Measurements from ENCODE around the gene SIRPA.

SIRPA gene

GRCh38 chr20:1953621-1954020 is 58.4 kb downstream of the SIRPA start:
- DNase-seq = no peak

GRCh38 chr20:1955217-1955616 is 60.0 kb downstream of the SIRPA start:
- no peak for DNase-seq

DNA sequence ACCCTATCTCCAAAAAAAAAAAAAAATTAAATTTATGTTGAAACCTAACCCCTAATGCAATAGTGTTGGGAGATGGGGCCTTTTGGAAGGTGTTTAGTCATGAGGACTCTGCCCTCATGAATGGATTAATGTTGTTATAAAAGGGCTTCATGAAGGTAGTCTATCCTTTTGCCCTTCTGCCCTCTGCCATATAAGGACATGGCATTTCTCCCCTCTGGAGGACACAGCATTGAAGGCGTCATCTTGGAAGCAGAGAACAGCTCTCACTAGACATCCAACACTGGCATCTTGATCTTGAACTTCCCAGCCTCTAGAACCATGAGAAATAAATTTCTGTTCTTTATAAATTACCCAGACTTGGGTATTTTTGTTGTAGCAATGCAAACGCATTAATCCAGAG is 63.2 kb downstream of the SIRPA start:
- no peak for DNase-seq

GRCh38 chr20:1959156-1959555 is 63.9 kb downstream of the SIRPA start:
- no peak for DNase-seq

DNA sequence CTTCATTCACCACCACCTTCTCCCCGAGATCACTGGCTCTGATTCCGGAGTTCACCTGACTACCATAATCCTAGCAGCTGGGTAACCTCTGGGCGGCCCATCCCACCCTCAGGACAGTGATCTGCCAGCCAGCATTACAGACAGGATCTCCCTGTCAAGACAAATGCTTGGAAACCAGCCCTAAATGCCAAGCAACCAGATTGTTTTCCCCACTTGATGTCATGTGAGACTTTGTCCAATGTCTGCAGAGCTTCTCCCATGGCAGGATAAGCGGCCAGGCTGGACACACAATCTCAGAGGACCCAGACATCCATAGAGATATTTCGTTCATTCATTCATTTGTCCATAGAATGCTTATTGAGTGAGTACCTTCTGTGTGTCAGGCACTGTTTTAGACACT is 66.2 kb downstream of the SIRPA start:
- DNase-seq = no peak

DNA sequence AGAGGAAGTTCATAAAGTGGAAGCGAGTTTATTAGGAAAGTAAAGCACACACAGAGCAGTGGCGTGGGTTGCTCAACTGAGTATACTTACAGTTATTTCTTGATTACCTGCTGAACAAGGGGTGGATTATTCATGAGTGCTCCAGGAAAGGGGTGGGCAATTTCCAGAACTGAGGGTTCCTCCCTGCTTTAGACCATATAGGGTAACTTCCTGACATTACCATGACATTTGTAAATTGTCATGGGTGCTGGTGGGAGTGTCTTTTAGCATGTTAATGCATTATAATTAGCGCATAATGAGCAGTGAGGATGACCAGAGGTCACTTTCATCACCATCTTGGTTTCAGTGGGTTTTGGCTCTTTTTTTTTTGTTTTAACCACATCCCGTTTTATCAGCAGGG is 68.9 kb downstream of the SIRPA start:
- DNase-seq = no peak

- DNase-seq = no peak
These were observed 69.6 kb downstream of the SIRPA start for GRCh38 chr20:1964659-1965405.

DNA sequence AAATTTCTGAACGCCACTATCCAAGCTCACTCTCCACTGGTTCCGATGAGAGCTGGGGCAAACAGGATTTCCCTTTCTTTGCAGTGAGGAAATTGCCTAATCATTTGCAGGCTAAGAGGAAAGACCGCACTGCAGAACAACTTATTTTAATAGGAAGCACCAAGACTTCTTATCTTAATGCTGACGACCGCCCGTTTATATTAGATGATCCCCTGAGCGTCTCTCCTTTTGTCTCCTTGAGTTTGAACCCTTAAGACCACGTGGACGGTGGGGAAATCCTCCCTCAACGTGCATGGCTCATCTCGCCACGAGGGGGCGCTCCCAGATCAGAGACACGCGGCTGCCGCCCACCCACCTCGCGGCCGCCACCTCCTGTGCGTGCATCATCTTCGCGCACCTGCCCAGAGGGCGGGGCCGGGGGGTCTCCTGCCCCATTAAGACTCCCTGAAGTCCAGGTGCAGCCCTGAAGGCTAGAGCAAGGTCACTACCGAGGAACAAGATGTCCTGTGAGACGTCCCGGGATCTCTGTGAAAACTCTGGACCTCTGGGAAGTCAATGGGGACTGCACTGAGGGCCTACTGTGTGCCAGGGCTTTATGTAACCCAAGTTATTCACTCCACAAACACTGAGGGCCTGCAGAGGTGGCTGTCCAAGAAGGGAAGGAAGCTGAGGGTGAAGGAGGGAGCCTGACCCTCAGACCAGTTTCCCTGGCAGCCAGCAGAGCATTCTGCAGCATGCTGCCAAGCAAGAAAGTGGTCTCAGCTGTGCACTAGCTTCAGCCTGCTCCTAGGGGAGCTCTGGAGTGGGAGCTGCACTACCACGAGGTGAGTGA is 70.5 kb downstream of the SIRPA start:
- DNase-seq = peak; percentile 68

DNA sequence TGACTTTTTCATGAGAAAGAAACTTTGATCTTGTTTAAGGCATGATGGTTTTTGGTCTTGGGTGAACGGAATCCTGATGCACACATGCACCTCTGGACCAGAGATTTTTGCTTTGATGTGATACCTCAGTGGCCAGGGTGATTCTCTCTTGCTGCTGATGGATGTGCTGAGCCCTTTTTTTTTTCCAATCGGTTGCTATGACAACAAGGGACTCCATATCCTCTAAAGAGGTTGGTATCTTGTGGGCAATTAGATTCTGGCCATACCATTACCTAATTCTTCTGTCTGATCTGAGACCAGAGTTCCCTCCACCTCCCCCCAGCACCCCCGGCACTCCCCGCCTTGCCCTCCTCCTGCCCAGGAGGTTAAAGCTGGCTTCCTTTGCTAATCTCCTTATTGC is 73.8 kb downstream of the SIRPA start:
- DNase-seq = no peak

DNA sequence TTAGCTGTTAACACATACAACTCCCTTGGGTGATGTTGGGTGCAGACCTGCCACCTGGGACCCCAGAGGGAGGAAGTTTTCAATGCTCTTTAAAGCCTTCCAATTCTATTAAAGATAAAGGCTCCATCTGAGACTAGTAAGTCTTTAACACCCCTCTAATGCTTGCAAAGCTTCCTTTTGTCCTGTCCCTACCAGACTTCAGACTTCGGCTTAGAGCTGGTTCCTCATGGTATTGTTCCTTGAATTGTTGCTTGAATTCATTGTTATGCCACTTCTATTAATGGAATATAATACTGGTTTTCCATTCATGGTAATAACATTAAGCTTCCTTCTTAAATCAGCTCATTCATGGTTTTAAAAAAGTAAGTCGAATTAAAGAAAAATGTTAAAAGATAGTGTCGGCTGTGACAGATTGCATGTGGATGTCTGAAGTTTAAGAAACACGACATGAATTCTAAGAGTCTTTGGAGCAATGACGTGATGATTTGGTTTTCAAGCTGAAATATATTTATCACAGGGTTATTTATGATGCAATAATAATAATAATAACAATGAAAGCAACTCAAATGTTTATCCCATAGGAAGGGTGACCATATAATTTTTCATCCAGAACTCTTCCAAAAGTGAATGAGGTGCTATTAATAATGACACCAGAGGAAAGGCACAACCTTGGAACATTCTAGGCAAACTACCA is 76.8 kb downstream of the SIRPA start:
- no peak for DNase-seq

GRCh38 chr20:1973601-1974440 is 78.6 kb downstream of the SIRPA start:
- no peak for DNase-seq

- DNase-seq = no peak
These were observed 80.1 kb downstream of the SIRPA start for GRCh38 chr20:1975291-1975690.

- no peak for DNase-seq
These were observed 84.0 kb downstream of the SIRPA start for GRCh38 chr20:1979106-1979778.

DNA sequence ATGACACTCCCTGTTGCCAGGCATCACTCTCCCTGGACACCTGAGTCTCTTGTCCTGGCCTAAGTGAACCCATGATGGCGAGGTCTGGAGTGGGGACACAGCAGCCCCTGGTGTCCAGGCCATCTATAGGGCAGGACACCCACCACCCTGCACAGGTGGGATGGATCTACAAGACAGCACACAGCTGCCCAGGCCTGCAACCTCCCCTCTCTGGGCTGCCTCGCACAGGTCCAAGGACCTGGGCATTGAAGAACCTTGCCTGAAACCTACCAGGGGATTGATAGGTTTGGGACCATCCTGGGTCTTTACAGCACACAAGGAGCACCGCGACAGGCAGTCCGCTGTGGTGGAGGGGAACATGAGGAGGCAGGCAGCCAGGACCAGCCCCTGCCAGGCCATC is 87.5 kb downstream of the SIRPA start:
- no peak for DNase-seq

DNA sequence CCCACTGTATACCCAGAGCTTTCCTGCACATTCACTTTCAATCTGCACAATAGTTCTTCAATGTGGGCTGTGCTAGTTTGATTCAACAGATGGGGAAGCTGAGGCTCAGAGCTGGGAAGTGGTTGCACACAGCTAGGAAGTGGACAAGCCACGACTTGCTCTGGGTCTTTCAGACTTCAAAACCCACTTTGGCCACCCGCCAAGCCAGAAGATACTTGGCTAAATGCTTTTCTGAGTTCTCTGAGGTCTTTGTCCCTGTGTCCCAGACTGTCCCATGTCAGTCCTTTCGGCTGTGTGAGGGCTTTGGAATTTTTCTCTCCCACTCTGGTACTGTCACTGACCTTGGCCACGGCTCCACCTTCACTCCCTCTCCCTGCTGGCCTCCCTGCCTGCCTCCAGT is 88.1 kb downstream of the SIRPA start:
- no peak for DNase-seq

DNA sequence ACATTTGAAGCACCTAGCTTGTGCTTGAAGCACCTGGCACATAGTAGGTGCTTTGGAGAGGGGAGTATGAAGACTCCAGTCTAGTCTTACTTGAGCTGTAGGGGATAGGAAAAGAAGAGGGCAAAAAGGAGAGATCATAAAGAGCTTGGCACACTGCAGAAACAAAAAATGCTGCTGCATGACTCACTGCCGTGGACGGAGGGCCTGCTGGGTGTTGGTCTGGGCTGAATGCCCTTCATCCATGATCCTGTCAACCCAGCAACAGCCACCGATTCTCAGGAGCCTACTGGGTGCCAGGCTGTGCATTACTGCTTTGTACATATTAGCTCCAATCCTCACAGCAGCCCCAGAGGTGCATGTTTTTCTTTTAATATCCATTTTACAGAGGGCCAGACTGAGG is 92.6 kb downstream of the SIRPA start:
- DNase-seq = no peak
